ENCODE results near the gene TRAPPC11.

DNA sequence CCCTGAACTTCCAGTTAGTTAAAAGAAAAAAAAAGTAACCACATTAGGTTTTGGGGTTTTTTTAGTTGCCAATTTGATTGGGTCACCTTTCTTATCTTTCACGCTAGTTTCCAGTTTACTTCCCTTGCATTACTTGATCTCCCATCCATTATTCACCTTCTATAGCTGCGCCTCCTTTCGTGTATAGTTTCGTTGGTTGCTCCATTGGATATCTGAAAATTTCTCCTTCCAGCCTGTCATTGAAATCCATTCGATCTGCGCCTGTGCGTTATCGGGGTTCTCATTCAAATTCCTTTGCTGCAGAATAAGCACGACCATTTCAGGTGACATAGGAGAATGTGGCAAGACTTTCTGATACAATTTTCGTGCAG, 764 bp downstream of the TRAPPC11 start:
- TF ChIP-seq, protein P1, sequence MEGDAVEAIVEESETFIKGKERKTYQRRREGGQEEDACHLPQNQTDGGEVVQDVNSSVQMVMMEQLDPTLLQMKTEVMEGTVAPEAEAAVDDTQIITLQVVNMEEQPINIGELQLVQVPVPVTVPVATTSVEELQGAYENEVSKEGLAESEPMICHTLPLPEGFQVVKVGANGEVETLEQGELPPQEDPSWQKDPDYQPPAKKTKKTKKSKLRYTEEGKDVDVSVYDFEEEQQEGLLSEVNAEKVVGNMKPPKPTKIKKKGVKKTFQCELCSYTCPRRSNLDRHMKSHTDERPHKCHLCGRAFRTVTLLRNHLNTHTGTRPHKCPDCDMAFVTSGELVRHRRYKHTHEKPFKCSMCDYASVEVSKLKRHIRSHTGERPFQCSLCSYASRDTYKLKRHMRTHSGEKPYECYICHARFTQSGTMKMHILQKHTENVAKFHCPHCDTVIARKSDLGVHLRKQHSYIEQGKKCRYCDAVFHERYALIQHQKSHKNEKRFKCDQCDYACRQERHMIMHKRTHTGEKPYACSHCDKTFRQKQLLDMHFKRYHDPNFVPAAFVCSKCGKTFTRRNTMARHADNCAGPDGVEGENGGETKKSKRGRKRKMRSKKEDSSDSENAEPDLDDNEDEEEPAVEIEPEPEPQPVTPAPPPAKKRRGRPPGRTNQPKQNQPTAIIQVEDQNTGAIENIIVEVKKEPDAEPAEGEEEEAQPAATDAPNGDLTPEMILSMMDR (conservative IDR thresholded peaks at IDR 0.05 in 1 of 2, IDR thresholded peaks at IDR 0.05 in 1 of 2; ENCODE audit: low read depth in 1 of 2, low read length in 2 of 2) = no peak
- no peak for TF ChIP-seq EZH2 (IDR thresholded peaks at IDR 0.05; ENCODE audit: low read length, missing control alignments)

All from fibroblast of lung (primary cell).